ENCODE measurements around the gene IMP4. TPM values are rescaled to one million over a fixed set of nuclear protein-coding genes. Genes with fewer than 3 reads are reported as not detected.
A peak's percentile ranks its signal among the peaks of the same experiment; 100 is the strongest.

The IMP4 gene
- total and polyA plus RNA-seq, 4 donors, result 40.4 to 113 (median 86.2) TPM

- no peak for TF ChIP-seq CTCF (IDR thresholded peaks at IDR 0.05; ENCODE audit: control extremely low read depth, extremely low read depth)
- Histone ChIP-seq H3K4me3 (no peak overlapping the region), H3K9ac (ENCODE audit: insufficient read depth in 1 of 2, low read length in 2 of 2) (no peak overlapping the region), H3K4me1 (ENCODE audit: control insufficient read depth in 5 of 5, insufficient read depth in 5 of 5, low read length in 5 of 5) (peaks cover under 1 to 11% (median 7%) of the 10 kb centered on the region in 5 donors), H3K9me3 (ENCODE audit: control insufficient read depth in 4 of 4, insufficient read depth in 3 of 4, low read length in 3 of 4) (no peaks in the 10 kb centered on the region), H3K27me3 (ENCODE audit: control insufficient read depth in 3 of 3, insufficient read depth in 3 of 3, low read length in 2 of 3) (no peaks in the 10 kb centered on the region), H3K36me3 (ENCODE audit: control insufficient read depth in 4 of 4, insufficient read depth in 4 of 4, low read length in 4 of 4) (peaks cover 0 to 7% (median 1%) of the 10 kb centered on the region in 4 donors), H3K27ac (ENCODE audit: low read depth in 1 of 2, low read length in 1 of 2) (peak overlapping the region in 1 of 2 donors; percentile 38)
- 55 to 67% methylated on average over 4 of the region's 4 CpGs for WGBS, 2 donors
- ATAC-seq (ENCODE audit: insufficient read depth, low FRiP score) (no peak), DNase-seq (peak in 1 of 3 donors; percentile 20)
These were observed 44.3 kb downstream of the IMP4 start for GRCh38 chr2:130387071-130387400.

GRCh38 chr2:130387804-130388203, 45.1 kb downstream of the IMP4 start:
- Histone ChIP-seq H3K9me3 (ENCODE audit: control insufficient read depth in 4 of 4, insufficient read depth in 3 of 4, low read length in 3 of 4) (no peaks in the 10 kb centered on the region), H3K27me3 (ENCODE audit: control insufficient read depth in 3 of 3, insufficient read depth in 3 of 3, low read length in 2 of 3) (no peaks in the 10 kb centered on the region), H3K27ac (ENCODE audit: low read depth in 1 of 2, low read length in 1 of 2) (peak overlapping the region in 1 of 2 donors; percentile 10), H3K9ac (ENCODE audit: insufficient read depth in 1 of 2, low read length in 2 of 2) (no peak overlapping the region), H3K36me3 (ENCODE audit: control insufficient read depth in 4 of 4, insufficient read depth in 4 of 4, low read length in 4 of 4) (peaks cover 0 to under 1% (median 0%) of the 10 kb centered on the region in 4 donors), H3K4me3 (no peak overlapping the region), H3K4me1 (ENCODE audit: control insufficient read depth in 5 of 5, insufficient read depth in 5 of 5, low read length in 5 of 5) (peaks cover 3 to 13% (median 7%) of the 10 kb centered on the region in 5 donors)
- DNase-seq, result no peak
- ATAC-seq (ENCODE audit: insufficient read depth, low FRiP score), result no peak
- no peak for TF ChIP-seq CTCF (IDR thresholded peaks at IDR 0.05; ENCODE audit: control extremely low read depth, extremely low read depth)
- WGBS, 2 donors, result 80 to 86% methylated on average over 4 of the region's 4 CpGs

DNA sequence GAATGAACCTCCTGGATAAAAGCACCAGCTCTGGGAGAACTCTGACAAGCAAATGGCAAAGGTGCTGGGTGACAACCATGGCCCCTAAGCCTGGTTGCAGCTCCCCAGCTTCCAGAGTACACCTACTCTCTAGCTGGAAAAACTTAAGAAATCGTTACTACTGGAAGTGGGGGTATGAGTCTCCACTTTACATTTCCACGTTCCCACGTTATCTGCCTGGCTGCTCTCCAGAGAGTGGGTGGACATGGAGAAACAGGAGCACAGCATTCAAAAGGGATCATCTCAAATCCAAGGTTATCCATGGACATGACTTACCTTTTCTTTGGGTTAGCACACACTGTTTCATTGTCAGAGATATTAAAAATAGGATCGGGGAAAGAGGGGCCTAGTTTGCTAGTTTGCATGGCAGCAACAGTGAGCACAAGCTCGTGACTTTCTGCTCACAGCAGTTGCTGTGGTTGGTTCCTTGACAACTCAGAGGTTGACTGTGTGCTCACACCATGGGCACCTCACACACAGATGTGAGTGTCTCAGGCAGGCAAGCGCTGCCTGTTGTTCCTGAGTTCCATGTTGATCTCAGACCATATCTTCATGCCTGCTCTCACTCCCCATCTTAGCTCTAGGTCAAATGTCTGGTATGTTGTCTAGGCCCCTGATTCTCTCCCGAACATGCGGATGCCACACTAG, 45.7 kb downstream of the IMP4 start:
- H3K36me3 ChIP-seq (ENCODE audit: control insufficient read depth in 4 of 4, insufficient read depth in 4 of 4, low read length in 4 of 4), result no peaks in the 10 kb centered on the region
- WGBS, 2 donors, result 85 to 89% methylated on average over 8 of the region's 8 CpGs
- no peak overlapping the region for H3K27ac ChIP-seq (ENCODE audit: low read depth in 1 of 2, low read length in 1 of 2)

More for the DNA sequence above, 45.7 kb downstream of the IMP4 start:
- H3K9me3 ChIP-seq (ENCODE audit: control insufficient read depth in 4 of 4, insufficient read depth in 3 of 4, low read length in 3 of 4), result no peaks in the 10 kb centered on the region
- no peak for DNase-seq
- peaks cover 3 to 13% (median 7%) of the 10 kb centered on the region in 5 donors for H3K4me1 ChIP-seq (ENCODE audit: control insufficient read depth in 5 of 5, insufficient read depth in 5 of 5, low read length in 5 of 5)
- no peak overlapping the region for H3K9ac ChIP-seq (ENCODE audit: insufficient read depth in 1 of 2, low read length in 2 of 2)
- no peak for ATAC-seq (ENCODE audit: insufficient read depth, low FRiP score)
- no peaks in the 10 kb centered on the region for H3K27me3 ChIP-seq (ENCODE audit: control insufficient read depth in 3 of 3, insufficient read depth in 3 of 3, low read length in 2 of 3)
- no peak overlapping the region for H3K4me3 ChIP-seq
- no peak for TF ChIP-seq CTCF (IDR thresholded peaks at IDR 0.05; ENCODE audit: control extremely low read depth, extremely low read depth)
